KG1 (cell line): ENCODE measurements around the gene ADAM10.

Experiments used
- DNase-seq: peaks from one replicate; lab custom pipeline; 2025; lab: John Stamatoyannopoulos, UW

Gene ADAM10

GRCh38 chr15:58716027-58716426 is 33.5 kb downstream of the ADAM10 start:
- no peak for DNase-seq

GRCh38 chr15:58715266-58715917 is 34.1 kb downstream of the ADAM10 start:
- DNase-seq: no peak

GRCh38 chr15:58710701-58711100 is 38.8 kb downstream of the ADAM10 start:
- DNase-seq: no peak

GRCh38 chr15:58707397-58707796 is 42.1 kb downstream of the ADAM10 start:
- no peak for DNase-seq

GRCh38 chr15:58705105-58705504 is 44.4 kb downstream of the ADAM10 start:
- no peak for DNase-seq

- DNase-seq: no peak
Measured at GRCh38 chr15:58704155-58704865, 45.2 kb downstream of the ADAM10 start.

GRCh38 chr15:58703610-58704009 is 45.9 kb downstream of the ADAM10 start:
- DNase-seq: no peak

GRCh38 chr15:58702233-58702632 is 47.3 kb downstream of the ADAM10 start:
- DNase-seq: no peak

- no peak for DNase-seq
Measured at GRCh38 chr15:58701376-58701775, 48.1 kb downstream of the ADAM10 start.

- DNase-seq: no peak
Measured at GRCh38 chr15:58699769-58700168, 49.7 kb downstream of the ADAM10 start.

- no peak for DNase-seq
Measured at GRCh38 chr15:58698887-58699641, 50.4 kb downstream of the ADAM10 start.

GRCh38 chr15:58697220-58697619 is 52.3 kb downstream of the ADAM10 start:
- no peak for DNase-seq

GRCh38 chr15:58696738-58697137 is 52.8 kb downstream of the ADAM10 start:
- DNase-seq: no peak

GRCh38 chr15:58694641-58695398 is 54.7 kb downstream of the ADAM10 start:
- DNase-seq: no peak

- DNase-seq: no peak
Measured at GRCh38 chr15:58690703-58691102, 58.8 kb downstream of the ADAM10 start.

GRCh38 chr15:58689646-58690045 is 59.9 kb downstream of the ADAM10 start:
- DNase-seq: no peak

GRCh38 chr15:58686286-58686685 is 63.2 kb downstream of the ADAM10 start:
- no peak for DNase-seq

GRCh38 chr15:58684751-58685150 is 64.8 kb downstream of the ADAM10 start:
- DNase-seq: no peak

GRCh38 chr15:58684036-58684710 is 65.3 kb downstream of the ADAM10 start:
- DNase-seq: no peak

- no peak for DNase-seq
Measured at GRCh38 chr15:58682234-58682633, 67.3 kb downstream of the ADAM10 start.

- no peak for DNase-seq
Measured at GRCh38 chr15:58678683-58679082, 70.8 kb downstream of the ADAM10 start.

- no peak for DNase-seq
Measured at GRCh38 chr15:58677426-58677825, 72.1 kb downstream of the ADAM10 start.
